ENCODE measurements around the gene SLIT3.

- TF ChIP-seq SMC3 (IDR thresholded peaks at IDR 0.05; ENCODE audit: low read depth, low read length) (no peak), GABPA (IDR thresholded peaks at IDR 0.05; ENCODE audit: low read depth) (no peak), MAX (IDR thresholded peaks at IDR 0.05; ENCODE audit: low read depth) (peak; percentile 71), CTCF (IDR thresholded peaks at IDR 0.05) (no peak), SIN3A (IDR thresholded peaks at IDR 0.05; ENCODE audit: borderline replicate concordance, low read depth, low read length) (no peak), POLR2AphosphoS5 (IDR thresholded peaks at IDR 0.05; ENCODE audit: low read depth, low read length) (no peak), TAF1 (IDR thresholded peaks at IDR 0.05; ENCODE audit: borderline replicate concordance, low read depth, low read length) (no peak), CHD2 (IDR thresholded peaks at IDR 0.05; ENCODE audit: low read length, partially characterized antibody) (no peak), FOXJ3 (CRISPR knock-in tag; IDR thresholded peaks at IDR 0.05) (no peak), PBX3 (IDR thresholded peaks at IDR 0.05) (peak; percentile 55), MXI1 (IDR thresholded peaks at IDR 0.05; ENCODE audit: low read depth, low read length) (no peak), IRF3 (IDR thresholded peaks at IDR 0.05; ENCODE audit: low read depth, low read length) (no peak)
Measured at GRCh38 chr5:169004551-169004950, 296.4 kb downstream of the SLIT3 start.

Data from SK-N-SH (cell line).